WTC11 (cell line): ENCODE measurements around the gene KRT4. TPM values are rescaled to one million over a fixed set of nuclear protein-coding genes. Genes with fewer than 3 reads are reported as not detected.

Experiments
- ATAC-seq: fragments of 200-7000 bp; cut with Tn5 transposase; 2 replicates; pipeline ENCODE4 v1.10.0; 2021; ENCODE audit warnings: mild to moderate bottlenecking, moderate library complexity
- Bru-seq: library from RNA; stranded (reverse); fragments of 400-500 nt; gene quantifications from one replicate; lab custom pipeline; 2021; lab: Mats Ljungman, UMichigan
- CTCF ChIA-PET: fragments of 300-600 bp; sonication (Branson Sonifier 250); formaldehyde crosslinking; loops from one replicate; lab custom pipeline; 2021; ENCODE audit warnings: antibody characterized with exemption; lab: Charles Lee
- POLR2A ChIA-PET: fragments of 350-600 bp; sonication (Branson Sonifier 250); formaldehyde crosslinking; loops from one replicate; lab custom pipeline; 2021; ENCODE audit warnings: antibody characterized with exemption; lab: Charles Lee
- DNase-seq: peaks from one replicate; pipeline ENCODE4 v3.0.0; 2021; ENCODE audit warnings: low spot score
- H3K27ac Mint-ChIP-seq: 2 replicates; pipeline ENCODE4 v1.8.0; 2021; ENCODE audit warnings: mixed read lengths
- H3K27me3 Mint-ChIP-seq: 2 replicates; pipeline ENCODE4 v1.8.0; 2021; ENCODE audit warnings: low read depth, mild to moderate bottlenecking, moderate library complexity, mixed read lengths
- H3K36me3 Mint-ChIP-seq: 2 replicates; pipeline ENCODE4 v1.8.0; 2021; ENCODE audit warnings: mixed read lengths
- H3K4me1 Mint-ChIP-seq: 2 replicates; pipeline ENCODE4 v1.8.0; 2022; ENCODE audit warnings: mixed read lengths
- H3K4me3 Mint-ChIP-seq: 2 replicates; pipeline ENCODE4 v1.8.0; 2021; ENCODE audit warnings: mild to moderate bottlenecking, moderate library complexity, mixed read lengths
- H3K9me3 Mint-ChIP-seq: 2 replicates; pipeline ENCODE4 v1.8.0; 2021; ENCODE audit warnings: mixed read lengths
- CBFB ChIP-seq: sonication (generic); formaldehyde crosslinking; IDR thresholded peaks from 2 replicates; pipeline ENCODE4 v1.8.1; 2022; ENCODE audit warnings: mild to moderate bottlenecking, low read depth, missing genetic modification reagents
- ESRRA ChIP-seq: sonication (generic); formaldehyde crosslinking; IDR thresholded peaks from 2 replicates; pipeline ENCODE4 v1.8.1; 2022; ENCODE audit warnings: mild to moderate bottlenecking, missing genetic modification reagents, borderline replicate concordance
- FOXP1 ChIP-seq: sonication (generic); formaldehyde crosslinking; IDR thresholded peaks from 2 replicates; pipeline ENCODE4 v1.8.0; 2022; ENCODE audit warnings: missing genetic modification reagents, mild to moderate bottlenecking, moderate library complexity, borderline replicate concordance
- GTF2I ChIP-seq: fragments of 250-450 bp; sonication (Bioruptor Pico); conservative IDR thresholded peaks from 2 replicates; pipeline ENCODE4 v1.4.0; 2021; ENCODE audit warnings: mild to moderate bottlenecking
- NFATC4 ChIP-seq: fragments of 250-450 bp; sonication (Bioruptor Pico); IDR thresholded peaks from 2 replicates; pipeline ENCODE4 v1.9.0; 2021; ENCODE audit warnings: mild to moderate bottlenecking
- RELA ChIP-seq: sonication (generic); formaldehyde crosslinking; IDR thresholded peaks from 2 replicates; pipeline ENCODE4 v1.8.1; 2022; ENCODE audit warnings: missing genetic modification reagents, mild to moderate bottlenecking, borderline replicate concordance
- RORB ChIP-seq: fragments of 250-450 bp; sonication (Bioruptor Pico); IDR thresholded peaks from 2 replicates; pipeline ENCODE4 v1.9.0; 2021; ENCODE audit warnings: mild to moderate bottlenecking
- SMAD3 ChIP-seq: sonication (generic); formaldehyde crosslinking; IDR thresholded peaks from 2 replicates; pipeline ENCODE4 v1.8.0; 2022; ENCODE audit warnings: missing genetic modification reagents, mild to moderate bottlenecking, borderline replicate concordance
- SOX15 ChIP-seq: fragments of 250-450 bp; sonication (Bioruptor Pico); IDR thresholded peaks from 2 replicates; pipeline ENCODE4 v1.9.0; 2021; ENCODE audit warnings: mild to moderate bottlenecking
- TEAD1 ChIP-seq: sonication (generic); formaldehyde crosslinking; IDR thresholded peaks from 2 replicates; pipeline ENCODE4 v1.8.0; 2022; ENCODE audit warnings: mild to moderate bottlenecking, missing genetic modification reagents
- TEAD4 ChIP-seq: sonication (generic); formaldehyde crosslinking; IDR thresholded peaks from 2 replicates; pipeline ENCODE4 v1.8.0; 2022; ENCODE audit warnings: mild to moderate bottlenecking, missing genetic modification reagents
- ZBTB21 ChIP-seq: sonication (generic); formaldehyde crosslinking; IDR thresholded peaks from 2 replicates; pipeline ENCODE4 v1.8.1; 2023; ENCODE audit warnings: mild to moderate bottlenecking, missing genetic modification reagents, borderline replicate concordance
- ZNF263 ChIP-seq: sonication (generic); formaldehyde crosslinking; IDR thresholded peaks from 2 replicates; pipeline ENCODE4 v1.8.1; 2022; ENCODE audit warnings: low read depth, mild to moderate bottlenecking, moderate library complexity, missing genetic modification reagents
- ZNF317 ChIP-seq: sonication (generic); formaldehyde crosslinking; IDR thresholded peaks from 2 replicates; pipeline ENCODE4 v1.8.1; 2023; ENCODE audit warnings: low read depth, mild to moderate bottlenecking, moderate library complexity, missing genetic modification reagents, borderline replicate concordance
- ZNF396 ChIP-seq: fragments of 250-450 bp; sonication (Bioruptor Pico); IDR thresholded peaks from 2 replicates; pipeline ENCODE4 v1.8.0; 2021; ENCODE audit warnings: mild to moderate bottlenecking, moderate library complexity, borderline replicate concordance
- ZNF416 ChIP-seq: fragments of 250-450 bp; sonication (Bioruptor Pico); IDR thresholded peaks from 2 replicates; pipeline ENCODE4 v1.9.0; 2021; ENCODE audit warnings: mild to moderate bottlenecking, inconsistent platforms
- ZNF425 ChIP-seq: fragments of 250-450 bp; sonication (Bioruptor Pico); conservative IDR thresholded peaks from 2 replicates; pipeline ENCODE4 v1.9.0; 2021; ENCODE audit warnings: mild to moderate bottlenecking
- ZNF512 ChIP-seq: sonication (generic); formaldehyde crosslinking; IDR thresholded peaks from 2 replicates; pipeline ENCODE4 v1.8.1; 2022; ENCODE audit warnings: missing genetic modification reagents, borderline replicate concordance
- ZNF671 ChIP-seq: fragments of 250-450 bp; sonication (Bioruptor Pico); IDR thresholded peaks from 2 replicates; pipeline ENCODE4 v1.8.0; 2021; ENCODE audit warnings: mild to moderate bottlenecking
- long read RNA-seq, 3 experiments: library from RNA in 1 of 3; library from capped mRNA in 1 of 3; library from polyadenylated mRNA in 1 of 3; unstranded in 2 of 3; stranded (forward) in 1 of 3; transcript quantifications; one replicate each; pipeline ENCODE4 v2.0.0, GENCODE V29; 2021
- total RNA-seq: library from RNA; stranded (reverse); gene quantifications from 3 replicates; pipeline ENCODE4 v1.2.3, GENCODE V29; 2021
- TF ChIP-seq, protein P1 (sequence below): sonication (generic); formaldehyde crosslinking; IDR thresholded peaks from 2 replicates; pipeline ENCODE4 v1.8.1; 2023; ENCODE audit warnings: mild to moderate bottlenecking, missing genetic modification reagents
- TF ChIP-seq, protein P2 (sequence below): fragments of 250-450 bp; sonication (Bioruptor Pico); IDR thresholded peaks from 2 replicates; pipeline ENCODE4 v1.9.0; 2021; ENCODE audit warnings: mild to moderate bottlenecking

Gene KRT4
- total RNA-seq (not detected in 3 replicates), Bru-seq, nascent RNA (not detected)
- long read RNA-seq, experiment 1: 0 reads
- long read RNA-seq, experiment 2: 0 reads
- long read RNA-seq, experiment 3: 0 reads

GRCh38 chr12:52813885-52814709, at the start of gene KRT4:
Gene KRT4, minus strand, starts transcription at chr12:52814116. Its CDS starts 58 bp downstream, at chr12:52814058.
- TF ChIP-seq ESRRA: no peak
- no peak for TF ChIP-seq ZNF416 (CRISPR knock-in tag)
- no peak for TF ChIP-seq ZNF671
- TF ChIP-seq TEAD1 (CRISPR knock-in tag): no peak
- TF ChIP-seq TEAD4 (CRISPR knock-in tag): no peak
- no peak for TF ChIP-seq ZNF425 (CRISPR knock-in tag)
- H3K27me3 Mint-ChIP-seq: no peaks in the 10 kb centered on the region
- H3K4me3 Mint-ChIP-seq: no peak within 1 kb of the TSS
- H3K9me3 Mint-ChIP-seq: no peaks in the 10 kb centered on the region
- no peaks in the 10 kb centered on the region for H3K4me1 Mint-ChIP-seq
- POLR2A ChIA-PET: no interaction called here
- ATAC-seq (no peak), DNase-seq (no peak)
- H3K27ac Mint-ChIP-seq: no peak within 1 kb of the TSS
- CTCF ChIA-PET: interaction anchor here (1.8 to 2.1 kb wide), 2 partner anchors 51 to 56 kb away, joined by 8 read pairs; no protein-coding TSS in a partner anchor
- no peaks in the 10 kb centered on the region for H3K36me3 Mint-ChIP-seq

DNA sequence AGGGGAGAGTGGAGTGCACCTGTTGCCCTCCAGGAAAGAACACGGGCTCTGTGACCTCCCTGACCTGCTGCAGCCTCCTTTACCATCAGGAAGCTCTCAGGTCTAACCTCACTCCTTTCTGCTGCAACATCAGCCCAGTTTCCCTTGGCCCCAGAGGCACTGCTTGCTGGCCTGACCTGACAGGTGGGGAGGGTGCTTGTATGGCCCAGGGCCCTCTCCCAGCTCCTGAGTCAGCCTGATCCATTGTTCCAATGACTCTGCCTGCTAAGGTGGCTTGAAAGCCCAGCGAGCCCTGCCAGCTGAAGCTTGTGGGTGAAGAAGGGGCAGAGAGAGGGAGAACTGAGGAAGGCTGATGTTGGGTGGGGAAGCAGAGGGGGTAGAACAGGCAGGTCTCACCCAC, 48.1 kb upstream of the KRT4 start:
- CTCF ChIA-PET: interaction anchor here (1.2 to 1.3 kb wide), 3 partner anchors 9 to 466 kb away, joined by 3 to 6 read pairs (median 4); no protein-coding TSS in a partner anchor
- H3K27ac Mint-ChIP-seq: no peak overlapping the region
- TF ChIP-seq, protein P1, sequence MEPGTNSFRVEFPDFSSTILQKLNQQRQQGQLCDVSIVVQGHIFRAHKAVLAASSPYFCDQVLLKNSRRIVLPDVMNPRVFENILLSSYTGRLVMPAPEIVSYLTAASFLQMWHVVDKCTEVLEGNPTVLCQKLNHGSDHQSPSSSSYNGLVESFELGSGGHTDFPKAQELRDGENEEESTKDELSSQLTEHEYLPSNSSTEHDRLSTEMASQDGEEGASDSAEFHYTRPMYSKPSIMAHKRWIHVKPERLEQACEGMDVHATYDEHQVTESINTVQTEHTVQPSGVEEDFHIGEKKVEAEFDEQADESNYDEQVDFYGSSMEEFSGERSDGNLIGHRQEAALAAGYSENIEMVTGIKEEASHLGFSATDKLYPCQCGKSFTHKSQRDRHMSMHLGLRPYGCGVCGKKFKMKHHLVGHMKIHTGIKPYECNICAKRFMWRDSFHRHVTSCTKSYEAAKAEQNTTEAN (CRISPR knock-in tag): no peak
- no peaks in the 10 kb centered on the region for H3K9me3 Mint-ChIP-seq
- no peak for ATAC-seq
- no peaks in the 10 kb centered on the region for H3K36me3 Mint-ChIP-seq
- no peaks in the 10 kb centered on the region; the same call in 1 of the 2 replicates for H3K27me3 Mint-ChIP-seq
- POLR2A ChIA-PET: no interaction called here
- H3K4me3 Mint-ChIP-seq: no peak overlapping the region
- no peak for DNase-seq
- H3K4me1 Mint-ChIP-seq: no peaks in the 10 kb centered on the region

DNA sequence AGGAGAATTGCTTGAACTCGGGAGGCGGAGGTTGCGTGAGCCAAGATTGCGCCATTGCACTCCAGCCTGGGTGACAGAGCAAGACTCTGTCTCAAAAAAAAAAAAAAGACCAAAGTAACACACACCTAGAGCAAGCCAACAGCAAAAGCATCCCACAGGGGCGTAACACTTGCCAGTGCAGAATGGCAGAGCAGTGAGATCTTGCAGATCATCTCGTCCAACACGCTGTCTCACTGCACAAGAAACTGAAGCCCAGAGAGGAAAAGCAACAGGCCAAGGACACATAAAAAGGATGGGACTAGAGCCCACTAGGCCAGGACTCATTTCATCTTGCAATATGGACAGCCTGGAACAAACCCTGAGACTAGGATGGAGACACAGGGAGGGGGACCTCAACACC, 47.6 kb upstream of the KRT4 start:
- no peak for ATAC-seq
- ChIA-PET POLR2A (interaction anchor here (0.6 kb wide), 1 partner anchor 784 kb away, joined by 3 read pairs; no protein-coding TSS in a partner anchor), CTCF (interaction anchor here (1.2 to 1.3 kb wide), 3 partner anchors 9 to 466 kb away, joined by 3 to 6 read pairs (median 4); no protein-coding TSS in a partner anchor)
- TF ChIP-seq ZNF396 (no peak), RELA (CRISPR knock-in tag) (no peak), CBFB (no peak), ZNF263 (no peak), NFATC4 (CRISPR knock-in tag) (no peak), ZBTB21 (no peak), ZNF317 (no peak), SMAD3 (CRISPR knock-in tag) (no peak), GTF2I (CRISPR knock-in tag) (no peak), RORB (CRISPR knock-in tag) (no peak), SOX15 (CRISPR knock-in tag) (no peak), FOXP1 (CRISPR knock-in tag) (no peak), ZNF512 (CRISPR knock-in tag) (no peak)
- TF ChIP-seq, protein P2, sequence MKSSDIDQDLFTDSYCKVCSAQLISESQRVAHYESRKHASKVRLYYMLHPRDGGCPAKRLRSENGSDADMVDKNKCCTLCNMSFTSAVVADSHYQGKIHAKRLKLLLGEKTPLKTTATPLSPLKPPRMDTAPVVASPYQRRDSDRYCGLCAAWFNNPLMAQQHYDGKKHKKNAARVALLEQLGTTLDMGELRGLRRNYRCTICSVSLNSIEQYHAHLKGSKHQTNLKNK (CRISPR knock-in tag): no peak
- TF ChIP-seq, protein P1 (CRISPR knock-in tag): no peak
- no peak overlapping the region for H3K27ac Mint-ChIP-seq
- no peaks in the 10 kb centered on the region for H3K4me1 Mint-ChIP-seq
- no peaks in the 10 kb centered on the region for H3K9me3 Mint-ChIP-seq
- no peaks in the 10 kb centered on the region for H3K36me3 Mint-ChIP-seq
- no peaks in the 10 kb centered on the region; the same call in 1 of the 2 replicates for H3K27me3 Mint-ChIP-seq
- no peak overlapping the region for H3K4me3 Mint-ChIP-seq
- DNase-seq: no peak
